Measurements from ENCODE around the gene ATP1A2. TPM values are rescaled to one million over a fixed set of nuclear protein-coding genes. Genes with fewer than 3 reads are reported as not detected.

The ATP1A2 gene
- total RNA-seq, 1 experiment from 2014 or later, result 0.15 TPM

DNA sequence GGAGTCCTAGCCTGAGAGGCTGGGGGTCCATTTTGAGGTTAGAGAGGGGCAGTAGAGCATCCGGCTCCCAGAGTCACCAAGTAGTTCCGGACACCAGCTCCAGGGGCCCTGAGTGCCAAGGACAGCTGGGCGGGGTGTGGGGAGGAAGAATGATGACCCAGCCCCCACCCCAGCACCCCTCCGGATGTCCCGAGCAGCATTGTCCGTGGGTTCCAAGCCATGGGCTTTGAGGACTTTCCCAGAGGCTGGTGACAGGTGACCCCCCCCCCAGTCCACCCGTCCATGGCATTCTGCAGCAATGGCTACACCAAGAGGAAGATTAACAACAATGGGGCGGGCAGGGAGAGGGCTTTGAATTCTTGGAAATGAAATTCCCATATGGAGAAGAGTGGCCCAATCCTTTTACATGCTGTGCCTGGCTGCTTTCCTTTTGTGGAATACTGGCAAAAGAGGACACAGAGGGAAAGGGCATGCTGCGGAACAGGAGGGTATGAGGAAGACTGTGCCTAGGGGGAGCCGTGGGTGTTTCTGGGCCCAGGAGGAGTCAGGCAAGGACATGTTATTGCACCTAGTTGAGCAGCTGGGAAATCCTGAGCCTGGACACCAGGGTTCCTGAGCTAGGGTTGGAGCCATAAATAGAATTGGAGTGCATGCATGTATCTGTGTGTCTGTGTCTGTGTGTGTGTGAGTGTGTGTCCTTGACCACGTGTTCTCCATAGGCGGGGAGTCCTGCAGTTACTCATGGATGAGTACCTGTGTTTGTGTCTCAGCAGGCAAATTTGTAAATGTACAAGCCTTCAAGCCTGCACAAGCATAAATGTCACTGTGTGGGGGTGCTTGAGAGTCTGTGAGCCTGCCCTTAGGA, 956 bp downstream of the ATP1A2 start:
- Histone ChIP-seq H3K27ac (ENCODE audit: low read length) (no peak overlapping the region), H3K4me3 (ENCODE audit: low read depth in 2 of 2, low read length in 2 of 2) (no peak overlapping the region), H3K4me1 (ENCODE audit: control insufficient read depth, insufficient read depth, low read length) (no peaks in the 10 kb centered on the region), H3K36me3 (ENCODE audit: control insufficient read depth, insufficient read depth, low read length) (no peaks in the 10 kb centered on the region), H3K9me3 (ENCODE audit: control insufficient read depth, insufficient read depth, low read depth, low read length) (no peaks in the 10 kb centered on the region), H3K27me3 (ENCODE audit: control insufficient read depth, insufficient read depth, low read length) (no peaks in the 10 kb centered on the region)
- in situ Hi-C loops (cut with HindIII; ENCODE audit: low pct_unique_long_range_greater_than_20kb, low sequenced_read_pairs) (no loop called here), intact Hi-C loops (cut with micrococcal nuclease; ENCODE audit: unreplicated experiment) (no loop called here)
- DNase-seq (ENCODE audit: low read depth, low spot score) (no peak), ATAC-seq (no peak)
- BruUV-seq (replicated peaks), result no TSS peak
- no peak for TF ChIP-seq SIN3A (IDR thresholded peaks at IDR 0.05; ENCODE audit: borderline replicate concordance, insufficient read depth, low read depth, low read length)
- no peak for TF ChIP-seq TCF7L2 (IDR thresholded peaks at IDR 0.05; ENCODE audit: low read depth, low read length)
- ChIA-PET CTCF (interaction anchor here (0.7 kb wide), 1 partner anchor 136 kb away, joined by 6 read pairs; no protein-coding TSS in a partner anchor), POLR2A (no interaction called here)

DNA sequence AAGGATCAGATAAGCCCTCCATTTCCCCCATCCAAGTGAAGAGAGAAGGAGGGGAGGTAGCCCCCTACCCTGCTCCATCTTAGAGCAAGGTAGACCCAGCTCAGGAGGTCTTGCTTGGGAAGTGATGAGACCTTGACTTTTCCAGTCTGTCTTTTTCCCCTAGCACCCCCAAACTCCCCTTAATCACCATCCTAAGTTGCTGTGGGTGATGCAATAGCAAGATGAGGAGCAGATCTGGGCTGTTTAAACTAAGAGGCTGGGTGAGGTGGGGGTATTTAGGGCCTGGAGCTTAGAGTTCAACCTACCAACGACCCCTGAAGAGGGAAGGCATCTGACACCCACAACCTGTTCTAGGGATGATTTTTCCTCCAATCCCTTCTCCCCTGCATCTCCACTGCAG, 1.7 kb downstream of the ATP1A2 start:
- no peaks in the 10 kb centered on the region for H3K36me3 ChIP-seq (ENCODE audit: control insufficient read depth, insufficient read depth, low read length)
- H3K27ac ChIP-seq (ENCODE audit: low read length), result no peak overlapping the region
- ATAC-seq, result no peak
- no peak overlapping the region for H3K4me3 ChIP-seq (ENCODE audit: low read depth in 2 of 2, low read length in 2 of 2)
- in situ Hi-C loops (cut with HindIII; ENCODE audit: low pct_unique_long_range_greater_than_20kb, low sequenced_read_pairs) (no loop called here), intact Hi-C loops (cut with micrococcal nuclease; ENCODE audit: unreplicated experiment) (no loop called here)
- ChIA-PET POLR2A (no interaction called here), CTCF (no interaction called here)
- TF ChIP-seq, protein P1, sequence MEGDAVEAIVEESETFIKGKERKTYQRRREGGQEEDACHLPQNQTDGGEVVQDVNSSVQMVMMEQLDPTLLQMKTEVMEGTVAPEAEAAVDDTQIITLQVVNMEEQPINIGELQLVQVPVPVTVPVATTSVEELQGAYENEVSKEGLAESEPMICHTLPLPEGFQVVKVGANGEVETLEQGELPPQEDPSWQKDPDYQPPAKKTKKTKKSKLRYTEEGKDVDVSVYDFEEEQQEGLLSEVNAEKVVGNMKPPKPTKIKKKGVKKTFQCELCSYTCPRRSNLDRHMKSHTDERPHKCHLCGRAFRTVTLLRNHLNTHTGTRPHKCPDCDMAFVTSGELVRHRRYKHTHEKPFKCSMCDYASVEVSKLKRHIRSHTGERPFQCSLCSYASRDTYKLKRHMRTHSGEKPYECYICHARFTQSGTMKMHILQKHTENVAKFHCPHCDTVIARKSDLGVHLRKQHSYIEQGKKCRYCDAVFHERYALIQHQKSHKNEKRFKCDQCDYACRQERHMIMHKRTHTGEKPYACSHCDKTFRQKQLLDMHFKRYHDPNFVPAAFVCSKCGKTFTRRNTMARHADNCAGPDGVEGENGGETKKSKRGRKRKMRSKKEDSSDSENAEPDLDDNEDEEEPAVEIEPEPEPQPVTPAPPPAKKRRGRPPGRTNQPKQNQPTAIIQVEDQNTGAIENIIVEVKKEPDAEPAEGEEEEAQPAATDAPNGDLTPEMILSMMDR (IDR thresholded peaks at IDR 0.05), result no peak
- TF ChIP-seq POLR2AphosphoS5 (IDR thresholded peaks at IDR 0.05; ENCODE audit: low read depth, low read length) (no peak), SIN3A (IDR thresholded peaks at IDR 0.05; ENCODE audit: borderline replicate concordance, insufficient read depth, low read depth, low read length) (no peak), TCF7L2 (IDR thresholded peaks at IDR 0.05; ENCODE audit: low read depth, low read length) (no peak)
- TF ChIP-seq, protein P2, sequence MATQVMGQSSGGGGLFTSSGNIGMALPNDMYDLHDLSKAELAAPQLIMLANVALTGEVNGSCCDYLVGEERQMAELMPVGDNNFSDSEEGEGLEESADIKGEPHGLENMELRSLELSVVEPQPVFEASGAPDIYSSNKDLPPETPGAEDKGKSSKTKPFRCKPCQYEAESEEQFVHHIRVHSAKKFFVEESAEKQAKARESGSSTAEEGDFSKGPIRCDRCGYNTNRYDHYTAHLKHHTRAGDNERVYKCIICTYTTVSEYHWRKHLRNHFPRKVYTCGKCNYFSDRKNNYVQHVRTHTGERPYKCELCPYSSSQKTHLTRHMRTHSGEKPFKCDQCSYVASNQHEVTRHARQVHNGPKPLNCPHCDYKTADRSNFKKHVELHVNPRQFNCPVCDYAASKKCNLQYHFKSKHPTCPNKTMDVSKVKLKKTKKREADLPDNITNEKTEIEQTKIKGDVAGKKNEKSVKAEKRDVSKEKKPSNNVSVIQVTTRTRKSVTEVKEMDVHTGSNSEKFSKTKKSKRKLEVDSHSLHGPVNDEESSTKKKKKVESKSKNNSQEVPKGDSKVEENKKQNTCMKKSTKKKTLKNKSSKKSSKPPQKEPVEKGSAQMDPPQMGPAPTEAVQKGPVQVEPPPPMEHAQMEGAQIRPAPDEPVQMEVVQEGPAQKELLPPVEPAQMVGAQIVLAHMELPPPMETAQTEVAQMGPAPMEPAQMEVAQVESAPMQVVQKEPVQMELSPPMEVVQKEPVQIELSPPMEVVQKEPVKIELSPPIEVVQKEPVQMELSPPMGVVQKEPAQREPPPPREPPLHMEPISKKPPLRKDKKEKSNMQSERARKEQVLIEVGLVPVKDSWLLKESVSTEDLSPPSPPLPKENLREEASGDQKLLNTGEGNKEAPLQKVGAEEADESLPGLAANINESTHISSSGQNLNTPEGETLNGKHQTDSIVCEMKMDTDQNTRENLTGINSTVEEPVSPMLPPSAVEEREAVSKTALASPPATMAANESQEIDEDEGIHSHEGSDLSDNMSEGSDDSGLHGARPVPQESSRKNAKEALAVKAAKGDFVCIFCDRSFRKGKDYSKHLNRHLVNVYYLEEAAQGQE (IDR thresholded peaks at IDR 0.05; ENCODE audit: insufficient read depth in 1 of 2, low read depth in 2 of 2, low read length in 1 of 2), result no peak
- no TSS peak for BruUV-seq (replicated peaks)
- no peaks in the 10 kb centered on the region for H3K4me1 ChIP-seq (ENCODE audit: control insufficient read depth, insufficient read depth, low read length)
- DNase-seq (ENCODE audit: low read depth, low spot score), result no peak
- H3K9me3 ChIP-seq (ENCODE audit: control insufficient read depth, insufficient read depth, low read depth, low read length), result no peaks in the 10 kb centered on the region
- H3K27me3 ChIP-seq (ENCODE audit: control insufficient read depth, insufficient read depth, low read length), result no peaks in the 10 kb centered on the region

DNA sequence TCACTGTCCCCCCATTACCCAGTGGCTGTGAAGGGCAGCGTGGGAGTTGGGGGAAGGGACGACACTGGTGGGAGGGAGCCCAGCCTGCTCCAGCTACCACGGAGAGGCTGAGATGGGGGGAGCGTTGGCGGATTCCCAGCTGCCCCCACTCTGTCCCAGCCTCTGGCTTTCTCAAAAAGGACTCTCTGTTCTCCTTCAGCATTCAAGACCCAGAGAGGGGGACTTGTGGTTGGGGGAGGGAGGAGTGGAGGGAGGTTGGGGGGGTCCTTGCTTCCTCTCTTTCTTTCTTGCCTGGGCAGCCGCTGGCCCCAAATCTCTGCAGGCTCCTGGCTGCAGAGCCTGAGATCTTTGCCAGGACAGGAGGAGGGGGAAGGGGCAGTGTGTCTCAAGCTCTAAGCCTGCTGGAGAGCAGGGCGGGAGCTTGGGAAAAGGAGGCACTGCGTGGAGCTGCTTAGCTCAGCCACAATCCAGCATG, 2.2 kb downstream of the ATP1A2 start:
- Histone ChIP-seq H3K36me3 (ENCODE audit: control insufficient read depth, insufficient read depth, low read length) (no peaks in the 10 kb centered on the region), H3K9me3 (ENCODE audit: control insufficient read depth, insufficient read depth, low read depth, low read length) (no peaks in the 10 kb centered on the region), H3K4me1 (ENCODE audit: control insufficient read depth, insufficient read depth, low read length) (no peaks in the 10 kb centered on the region), H3K27me3 (ENCODE audit: control insufficient read depth, insufficient read depth, low read length) (no peaks in the 10 kb centered on the region), H3K4me3 (ENCODE audit: low read depth in 2 of 2, low read length in 2 of 2) (no peak overlapping the region), H3K27ac (ENCODE audit: low read length) (no peak overlapping the region)
- no TSS peak for BruUV-seq (replicated peaks)
- TF ChIP-seq, protein P2 (IDR thresholded peaks at IDR 0.05; ENCODE audit: insufficient read depth in 1 of 2, low read depth in 2 of 2, low read length in 1 of 2), result no peak
- TF ChIP-seq POLR2AphosphoS5 (IDR thresholded peaks at IDR 0.05; ENCODE audit: low read depth, low read length), result no peak
- no peak for TF ChIP-seq SIN3A (IDR thresholded peaks at IDR 0.05; ENCODE audit: borderline replicate concordance, insufficient read depth, low read depth, low read length)
- TF ChIP-seq, protein P1 (IDR thresholded peaks at IDR 0.05), result no peak
- TF ChIP-seq TCF7L2 (IDR thresholded peaks at IDR 0.05; ENCODE audit: low read depth, low read length), result no peak
- DNase-seq (ENCODE audit: low read depth, low spot score), result no peak
- ChIA-PET POLR2A (no interaction called here), CTCF (no interaction called here)
- ATAC-seq, result no peak
- intact Hi-C loops (cut with micrococcal nuclease; ENCODE audit: unreplicated experiment), result no loop called here
- in situ Hi-C loops (cut with HindIII; ENCODE audit: low pct_unique_long_range_greater_than_20kb, low sequenced_read_pairs), result no loop called here

Measured in Panc1 (cell line).